Left lobe of liver (tissue), 2 donors: ENCODE results near the gene SCMH1. TPM values are rescaled to one million over a fixed set of nuclear protein-coding genes. Genes with fewer than 3 reads are reported as not detected.

ENCODE experiments used
- ATAC-seq: fragments of 200-7000 bp; cut with Tn5 transposase; one replicate; pipeline ENCODE4 v1.9.1; 2020; ENCODE audit warnings: mild to moderate bottlenecking, moderate library complexity
- DNase-seq: peaks from one replicate; pipeline ENCODE4 v3.0.0-alpha.2; 2020; ENCODE audit warnings: low spot score
- total RNA-seq: library from RNA; stranded (reverse); gene quantifications from one replicate; pipeline ENCODE4 v1.2.1, GENCODE V29; 2021
- donor health status: DM: no; HTN: no; CAD: no; lungs with moderate emphysema.
- donor health status: DM: no; HTN: yes; CAD: no.

Gene SCMH1
- total RNA-seq, 1 donor from 2014 or later, result 10.7 TPM

DNA sequence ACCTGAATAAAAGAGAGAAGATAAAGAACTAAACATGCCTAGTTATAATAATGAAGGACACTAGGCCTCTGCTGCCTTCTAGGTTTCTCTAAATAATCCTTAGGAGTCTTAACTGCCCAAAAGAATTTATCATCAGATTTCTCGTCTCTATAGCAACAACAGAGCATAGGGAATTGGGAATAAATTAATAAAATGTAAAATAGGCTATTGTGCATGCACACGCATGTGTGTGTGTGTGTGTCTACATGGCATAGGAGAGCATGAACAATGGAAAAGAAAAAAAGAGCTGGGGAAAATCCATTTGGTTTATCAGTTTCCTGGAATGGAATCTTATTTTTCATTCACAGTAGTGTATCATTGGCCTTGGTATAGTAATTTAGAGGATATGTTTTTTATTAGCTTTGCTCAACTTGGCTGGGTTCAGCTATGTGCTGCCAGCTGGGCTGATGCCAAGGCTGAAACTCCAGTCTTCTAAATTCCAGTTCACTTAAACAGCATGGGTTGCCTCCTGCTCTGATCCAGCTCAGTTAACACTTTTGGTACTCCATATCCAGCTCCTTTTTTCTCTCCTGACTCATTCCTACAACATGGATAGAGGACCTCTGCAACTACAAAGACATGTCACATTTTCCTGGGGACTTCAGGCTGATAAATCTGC lies 140.0 kb downstream of the SCMH1 start:
- DNase-seq, result peak; percentile 91
- ATAC-seq, result peak; percentile 96

DNA sequence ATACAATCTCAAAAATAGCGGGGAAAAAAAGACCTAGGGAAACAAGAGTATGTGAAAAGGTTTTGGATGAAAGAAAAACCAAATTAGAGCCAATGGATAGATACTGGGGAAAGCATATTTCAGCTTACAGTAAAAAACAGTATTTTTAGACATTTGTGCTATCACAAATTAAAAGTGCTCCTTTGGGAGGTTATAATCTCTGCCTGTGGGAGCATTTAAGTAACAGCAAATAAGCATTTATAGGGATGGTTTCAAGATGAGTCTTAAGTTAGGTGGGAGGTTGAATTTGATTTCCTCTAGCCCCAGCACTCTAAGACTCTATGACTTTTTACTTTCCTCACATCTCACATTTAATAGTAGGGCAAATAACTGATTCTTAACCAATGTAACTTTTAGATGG lies 141.0 kb downstream of the SCMH1 start:
- no peak for ATAC-seq
- DNase-seq, result no peak

DNA sequence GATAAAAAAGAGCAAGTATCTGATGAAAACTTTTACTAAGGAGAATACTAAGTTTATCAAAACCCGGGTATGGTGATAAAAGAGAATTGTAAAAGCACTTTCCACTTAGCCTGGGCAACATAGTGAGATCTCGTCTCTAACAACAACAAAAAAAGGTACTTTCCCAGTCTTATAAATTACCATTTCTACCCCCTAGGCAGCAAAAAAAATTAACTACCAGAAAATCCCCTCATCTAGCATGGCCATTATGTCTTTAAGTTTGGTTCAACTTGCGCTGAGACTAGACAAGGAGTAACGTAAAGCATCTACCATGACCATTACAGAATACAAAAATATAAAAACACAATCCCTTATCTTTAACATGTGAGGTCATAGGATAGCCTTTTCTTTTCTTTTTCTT lies 141.9 kb downstream of the SCMH1 start:
- no peak for DNase-seq
- no peak for ATAC-seq

DNA sequence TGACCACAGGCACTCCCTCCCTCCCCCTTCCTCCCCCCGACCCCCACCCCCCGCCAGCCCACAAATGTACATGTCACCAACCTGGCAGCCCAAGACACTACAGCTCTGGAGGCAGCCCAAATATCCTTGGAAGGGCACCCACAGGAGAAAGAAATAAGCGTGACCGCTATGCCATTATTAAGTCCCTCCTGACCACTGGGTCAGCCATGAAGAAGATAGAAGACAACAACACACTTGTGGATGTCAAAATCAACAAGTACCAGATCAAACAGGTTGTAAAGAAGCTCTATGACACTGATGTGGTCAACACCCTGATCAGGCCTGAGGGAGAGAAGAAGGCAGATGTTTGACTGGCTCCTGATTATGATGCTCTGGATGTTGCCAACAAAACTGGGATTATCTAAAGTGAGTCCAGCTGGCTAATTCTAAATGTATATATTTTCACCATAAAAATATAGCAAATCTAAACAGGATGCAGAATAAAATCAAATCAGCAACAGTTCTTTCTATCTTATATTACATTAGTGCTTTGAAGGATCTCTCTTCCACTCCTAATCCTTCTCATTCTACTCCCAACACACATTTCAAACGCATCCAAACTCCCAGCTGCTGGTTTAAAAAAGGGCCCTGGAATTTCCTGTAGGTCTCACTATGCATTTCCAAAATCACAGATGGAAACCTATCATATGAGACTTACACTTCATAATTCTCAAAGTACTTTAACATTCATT lies 143.2 kb downstream of the SCMH1 start:
- DNase-seq, result no peak
- ATAC-seq, result no peak

DNA sequence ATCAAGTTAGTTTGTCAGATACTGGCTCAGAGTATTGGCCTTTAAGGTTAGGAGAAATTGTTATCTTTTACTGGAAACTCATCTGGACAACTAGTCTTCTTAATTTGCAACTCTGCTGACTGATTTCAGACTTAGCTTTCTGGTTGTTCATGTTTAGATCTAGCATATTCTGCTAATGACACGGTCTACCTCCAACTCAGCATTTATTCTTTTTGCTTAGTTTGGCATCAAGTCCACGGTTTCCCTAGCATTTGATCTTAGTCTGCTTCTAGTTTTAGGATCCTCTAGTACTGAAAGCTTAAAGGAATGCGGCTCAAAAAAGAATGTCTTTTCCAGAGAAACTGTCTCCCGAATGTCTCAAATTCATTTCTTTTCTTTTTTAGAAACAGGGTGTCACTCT lies 145.0 kb downstream of the SCMH1 start:
- DNase-seq, result no peak

DNA sequence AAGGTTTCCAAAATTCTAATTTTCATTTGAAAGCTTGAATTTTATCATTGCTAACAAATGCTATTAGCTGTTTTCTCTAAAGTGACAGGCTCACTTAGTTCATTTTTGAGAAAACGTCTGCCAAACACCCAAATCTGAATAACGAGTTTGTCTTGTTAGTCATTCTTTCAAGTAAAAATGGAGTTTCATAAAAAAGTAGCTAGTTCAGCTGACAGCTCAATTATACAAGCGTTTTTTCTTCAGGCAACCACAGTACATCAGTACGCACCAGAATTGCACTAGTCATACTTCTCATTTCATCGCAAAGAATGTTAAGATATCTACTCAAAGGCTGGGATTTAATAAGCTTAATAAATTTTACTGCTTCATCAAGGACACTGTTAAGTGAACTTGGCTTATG lies 148.3 kb downstream of the SCMH1 start:
- no peak for ATAC-seq
- no peak for DNase-seq

More for the DNA sequence above, 145.0 kb downstream of the SCMH1 start:
- no peak for ATAC-seq

DNA sequence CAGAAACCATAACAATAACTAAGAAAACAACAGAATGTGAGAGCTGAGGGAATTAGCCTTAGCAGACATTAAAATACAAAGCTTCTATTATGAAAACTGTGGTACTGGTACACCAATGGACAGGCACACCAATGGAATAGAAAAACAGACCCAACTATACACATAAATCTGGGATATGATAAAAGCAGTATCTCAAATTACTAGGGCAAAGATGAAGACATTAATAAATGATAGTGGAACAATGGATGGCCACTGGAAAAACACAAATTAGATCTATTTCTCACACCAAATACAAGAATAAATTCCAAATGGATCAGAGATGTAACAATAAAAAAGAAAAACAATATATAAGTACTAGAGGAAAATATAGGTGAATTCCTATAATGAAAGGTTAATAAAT lies 155.2 kb downstream of the SCMH1 start:
- ATAC-seq (no peak), DNase-seq (no peak)

DNA sequence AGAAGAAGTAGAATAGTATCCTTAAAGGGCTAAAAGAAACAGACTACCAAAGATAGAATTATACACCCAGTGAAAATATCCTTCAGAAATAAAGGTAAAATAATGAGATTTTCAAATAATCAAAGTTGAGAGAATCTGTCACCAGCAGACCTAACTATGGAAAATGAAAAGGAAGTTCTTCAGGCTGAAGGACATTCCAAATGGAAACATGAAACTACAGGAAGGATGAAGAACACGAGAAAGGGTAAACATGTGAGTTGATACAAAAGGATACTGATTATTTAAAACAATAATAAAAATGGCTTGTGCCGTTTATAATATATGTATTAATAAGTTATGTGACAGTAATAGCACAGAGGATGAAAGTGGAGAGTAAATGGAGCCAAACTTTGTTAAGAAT lies 163.5 kb downstream of the SCMH1 start:
- ATAC-seq (no peak), DNase-seq (no peak)

DNA sequence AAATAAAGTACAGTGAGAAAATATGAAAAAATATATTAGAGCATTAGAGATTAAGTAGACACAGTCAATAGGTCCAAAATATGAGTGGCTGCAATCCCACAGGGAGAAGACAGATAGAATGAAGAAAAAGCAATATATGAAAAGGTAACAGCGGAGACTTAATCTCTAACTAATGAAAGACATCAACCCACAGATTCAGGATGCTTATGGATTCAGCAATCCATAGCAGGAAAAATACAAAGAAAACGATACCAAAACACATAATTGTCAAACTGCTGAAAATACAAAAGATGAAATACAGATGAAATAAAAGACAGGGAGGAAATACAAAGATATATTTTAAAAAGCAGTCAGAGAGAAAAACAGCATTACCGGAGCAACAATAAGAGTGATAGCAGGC lies 163.9 kb downstream of the SCMH1 start:
- DNase-seq, result no peak
- no peak for ATAC-seq

DNA sequence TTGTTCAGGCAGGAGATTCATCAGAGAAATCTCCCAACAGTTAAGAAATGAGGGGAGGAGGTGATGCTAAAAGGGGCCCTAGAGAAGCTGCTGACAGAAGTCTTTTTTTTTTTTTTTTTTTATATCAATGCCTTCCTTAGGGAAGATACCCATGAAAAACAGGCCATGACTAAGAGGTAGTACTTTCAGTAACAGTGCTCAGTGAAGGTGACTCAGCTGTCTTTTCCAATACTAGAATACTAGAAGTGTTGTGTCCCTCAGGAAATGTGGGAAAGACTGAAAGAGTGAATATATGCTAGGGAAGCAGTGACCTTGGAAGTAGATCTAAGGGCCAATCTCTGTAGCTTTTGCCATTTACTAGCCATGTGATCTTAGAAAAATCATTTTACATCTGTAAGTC lies 168.1 kb downstream of the SCMH1 start:
- DNase-seq (no peak), ATAC-seq (no peak)

DNA sequence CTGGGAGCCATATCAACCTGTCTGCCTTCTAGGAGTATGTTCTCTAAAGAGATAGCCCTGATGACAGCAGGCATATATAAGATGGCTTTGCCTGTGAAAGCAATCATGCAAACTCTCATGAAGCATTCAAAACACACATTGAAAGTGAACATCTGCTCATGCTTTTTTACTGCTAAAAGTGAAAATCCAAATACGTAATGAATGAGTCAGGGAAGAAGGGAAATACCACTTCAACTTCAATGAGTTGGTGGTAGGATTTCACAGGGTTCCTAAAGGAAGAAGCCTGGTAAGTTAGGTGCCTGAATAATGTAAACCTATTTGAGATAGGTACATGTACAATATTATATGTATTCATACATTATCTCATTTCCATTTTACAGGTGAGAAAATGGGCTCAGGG lies 170.1 kb downstream of the SCMH1 start:
- ATAC-seq (no peak), DNase-seq (no peak)

DNA sequence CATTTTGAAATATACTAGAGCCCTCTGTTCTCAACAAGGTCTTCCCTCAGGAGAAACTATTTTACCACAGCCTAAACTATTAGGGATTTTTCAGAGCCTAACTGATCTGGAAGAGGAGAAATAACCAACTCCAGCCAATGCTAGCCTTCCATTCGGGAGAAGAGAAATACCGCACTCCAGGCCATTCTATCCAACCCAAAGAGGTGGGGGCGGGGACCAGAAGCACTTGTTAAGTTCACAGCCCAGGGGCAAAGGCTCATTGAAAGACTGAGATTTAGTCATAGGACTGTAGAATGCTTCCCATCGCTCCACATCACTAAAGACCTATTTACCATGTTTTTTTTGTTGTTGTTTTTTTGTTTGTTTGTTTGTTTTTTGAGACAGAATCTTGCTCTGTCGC lies 185.2 kb downstream of the SCMH1 start:
- no peak for ATAC-seq
- DNase-seq, result no peak

DNA sequence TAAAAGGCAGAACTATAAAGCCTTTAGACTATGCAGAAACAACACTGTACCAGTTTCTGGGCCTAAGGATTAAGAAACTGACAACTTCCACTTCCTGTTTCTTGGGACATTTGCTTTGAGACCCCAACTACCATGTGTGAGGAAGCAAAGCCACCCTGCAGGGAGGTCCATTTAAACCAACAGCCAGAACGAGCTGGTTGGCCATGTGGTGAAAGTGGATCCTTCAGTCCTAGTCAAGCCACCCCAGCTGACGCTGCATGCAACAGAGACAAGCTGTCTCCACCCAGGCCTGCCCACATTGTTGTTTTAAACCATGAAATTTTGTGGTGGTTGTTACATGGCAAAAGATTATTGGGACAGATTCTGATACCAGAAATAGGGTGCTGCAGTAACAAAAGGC lies 188.8 kb downstream of the SCMH1 start:
- ATAC-seq (peak; percentile 40), DNase-seq (no peak)

DNA sequence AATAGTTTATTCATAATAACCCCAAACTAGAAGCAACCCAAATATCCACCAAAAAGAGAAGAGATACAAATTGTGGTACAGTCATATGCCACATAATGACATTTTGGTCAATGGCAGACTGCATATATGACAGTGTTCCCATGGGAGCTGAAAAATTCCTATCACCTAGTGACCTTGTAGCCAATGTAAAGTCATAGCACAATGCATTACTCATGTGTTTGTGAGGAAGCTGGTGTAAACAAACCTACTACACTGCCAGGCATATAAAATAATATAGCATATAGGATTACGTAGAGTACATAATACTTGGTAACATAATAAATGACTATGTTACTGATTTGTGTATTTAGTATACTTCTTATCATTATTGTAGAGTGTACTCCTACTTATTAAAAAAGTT lies 191.1 kb downstream of the SCMH1 start:
- ATAC-seq (no peak), DNase-seq (no peak)

DNA sequence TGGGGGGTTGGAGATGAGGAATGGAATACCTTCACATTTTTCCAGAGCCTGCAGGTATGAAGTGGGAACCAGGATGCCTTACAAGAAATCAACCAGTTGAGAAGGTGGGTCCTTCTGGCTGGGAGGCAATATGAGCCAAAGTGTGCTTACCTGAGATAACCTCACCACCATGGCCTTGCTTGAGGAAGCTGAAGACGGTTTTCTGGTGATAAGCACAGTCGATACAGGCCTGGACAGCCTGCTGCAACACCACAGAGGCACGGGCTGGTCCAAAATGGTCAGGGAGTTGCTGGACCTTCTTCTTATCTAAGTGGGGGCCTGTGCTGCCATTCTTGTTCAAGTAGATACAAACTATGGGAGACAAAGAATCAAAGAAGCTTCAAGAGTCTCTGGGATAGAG lies 193.6 kb downstream of the SCMH1 start:
- no peak for ATAC-seq
- DNase-seq, result no peak

DNA sequence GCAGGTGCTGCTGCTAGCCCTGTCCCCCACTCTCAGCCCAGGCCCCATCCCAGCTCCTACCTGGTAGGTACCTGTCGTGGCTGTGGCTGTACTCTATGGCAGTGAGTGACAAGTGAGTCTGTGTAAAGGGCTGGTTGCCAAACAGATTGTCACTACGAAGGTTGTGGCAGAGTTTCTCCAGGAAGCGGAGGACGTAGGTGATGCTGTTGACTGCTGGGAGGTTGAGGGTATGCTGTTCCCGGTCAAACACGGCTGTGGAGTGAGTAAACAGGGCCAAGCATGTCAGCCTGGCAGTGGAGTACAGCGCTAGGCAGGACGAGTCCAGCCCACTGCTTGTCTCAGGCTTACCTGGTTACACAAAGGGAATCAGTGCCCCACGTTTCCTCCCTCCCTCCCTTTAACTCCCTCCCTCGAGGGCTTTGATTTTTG lies 195.7 kb downstream of the SCMH1 start:
- DNase-seq (peak; percentile 53), ATAC-seq (peak; percentile 64)

DNA sequence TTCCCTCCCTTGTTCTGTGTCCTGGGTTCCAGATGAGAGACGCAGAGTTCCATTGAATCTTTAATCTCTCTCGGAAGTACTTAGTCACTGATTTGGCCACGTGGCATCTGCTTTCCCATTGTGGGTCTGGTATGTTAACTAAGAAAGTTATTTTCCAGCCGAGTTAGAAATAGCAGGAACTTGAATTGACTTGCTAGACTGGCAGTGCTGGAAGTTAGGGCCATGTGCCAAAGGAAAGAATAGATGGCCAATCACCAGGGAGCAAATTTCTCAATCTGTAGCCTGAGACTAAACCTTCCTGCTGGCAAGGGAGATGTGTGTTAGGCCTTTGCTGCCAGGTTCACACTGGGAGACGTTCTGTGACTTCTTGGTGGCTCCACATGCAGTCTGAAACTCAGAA lies 196.4 kb downstream of the SCMH1 start:
- DNase-seq, result peak; percentile 80

DNA sequence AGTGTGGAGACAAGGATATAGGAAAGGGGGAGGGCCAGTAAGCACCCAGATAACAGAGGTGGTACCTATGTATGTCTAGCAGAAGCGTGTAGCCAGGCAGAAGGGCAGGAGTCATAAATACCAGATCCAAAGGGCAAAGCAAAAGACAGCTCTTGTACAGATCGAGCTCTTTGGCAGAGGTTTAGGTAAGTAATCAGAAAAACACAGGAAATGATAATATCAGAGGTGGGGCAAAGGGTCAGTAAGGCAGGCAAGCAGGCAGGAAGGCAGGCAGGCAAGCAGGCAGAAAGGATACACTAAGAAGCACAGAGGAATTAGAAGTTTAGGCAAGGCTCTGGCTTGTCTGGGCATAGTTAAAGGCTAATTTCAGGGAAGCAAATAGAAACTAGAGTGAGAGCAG lies 197.9 kb downstream of the SCMH1 start:
- peak; percentile 70 for ATAC-seq
- no peak for DNase-seq

More for the DNA sequence above, 196.4 kb downstream of the SCMH1 start:
- ATAC-seq, result peak; percentile 69

DNA sequence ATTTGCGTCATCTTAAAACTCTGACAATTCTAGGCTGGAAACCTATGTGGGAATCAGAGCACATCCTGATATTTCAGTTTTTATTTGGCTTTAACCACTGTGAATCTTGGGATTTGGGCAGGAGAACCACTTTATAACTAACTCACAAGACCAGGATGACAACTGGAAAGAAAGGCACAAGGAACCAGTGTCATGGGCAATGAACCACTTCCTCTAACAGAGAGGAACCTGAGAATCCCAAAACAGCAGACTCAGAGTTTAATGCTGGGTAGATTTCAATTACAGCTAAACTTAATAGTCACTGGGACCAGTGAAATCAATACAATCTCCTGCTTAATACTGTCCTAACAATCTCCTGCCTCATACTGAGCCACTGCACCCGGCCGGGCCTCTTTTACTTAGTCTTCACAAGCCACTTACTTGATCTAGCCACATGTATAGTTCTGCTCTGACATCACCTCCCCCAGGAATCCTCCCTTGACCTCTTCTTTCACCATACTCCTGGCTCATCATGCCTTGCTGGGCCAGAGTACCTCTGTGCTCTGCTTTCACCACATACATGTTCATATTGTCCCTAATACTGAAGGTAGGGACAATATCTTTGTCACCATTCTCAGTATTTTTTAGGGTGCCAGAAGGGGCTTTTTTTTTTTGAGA lies 200.4 kb downstream of the SCMH1 start:
- ATAC-seq (peak; percentile 5), DNase-seq (no peak)

DNA sequence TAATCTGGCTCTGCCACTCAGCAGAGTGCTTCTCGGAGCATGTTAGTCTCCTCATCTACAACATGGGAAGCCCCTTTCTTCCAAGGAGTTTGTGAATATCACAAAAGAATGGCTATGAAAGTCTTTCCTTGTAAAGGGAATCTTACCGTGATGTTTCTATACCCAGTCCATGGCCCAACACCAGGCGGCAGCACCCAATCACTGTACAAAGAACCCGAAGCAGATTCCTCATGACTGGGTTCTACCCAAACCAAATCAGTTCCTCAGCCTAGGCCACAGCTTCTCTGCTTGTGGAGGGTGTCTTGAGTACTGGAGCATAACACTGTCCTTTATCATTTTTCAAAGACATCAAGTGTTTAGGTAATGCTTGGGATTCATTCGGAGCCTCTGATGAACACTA lies 204.0 kb downstream of the SCMH1 start:
- no peak for DNase-seq

DNA sequence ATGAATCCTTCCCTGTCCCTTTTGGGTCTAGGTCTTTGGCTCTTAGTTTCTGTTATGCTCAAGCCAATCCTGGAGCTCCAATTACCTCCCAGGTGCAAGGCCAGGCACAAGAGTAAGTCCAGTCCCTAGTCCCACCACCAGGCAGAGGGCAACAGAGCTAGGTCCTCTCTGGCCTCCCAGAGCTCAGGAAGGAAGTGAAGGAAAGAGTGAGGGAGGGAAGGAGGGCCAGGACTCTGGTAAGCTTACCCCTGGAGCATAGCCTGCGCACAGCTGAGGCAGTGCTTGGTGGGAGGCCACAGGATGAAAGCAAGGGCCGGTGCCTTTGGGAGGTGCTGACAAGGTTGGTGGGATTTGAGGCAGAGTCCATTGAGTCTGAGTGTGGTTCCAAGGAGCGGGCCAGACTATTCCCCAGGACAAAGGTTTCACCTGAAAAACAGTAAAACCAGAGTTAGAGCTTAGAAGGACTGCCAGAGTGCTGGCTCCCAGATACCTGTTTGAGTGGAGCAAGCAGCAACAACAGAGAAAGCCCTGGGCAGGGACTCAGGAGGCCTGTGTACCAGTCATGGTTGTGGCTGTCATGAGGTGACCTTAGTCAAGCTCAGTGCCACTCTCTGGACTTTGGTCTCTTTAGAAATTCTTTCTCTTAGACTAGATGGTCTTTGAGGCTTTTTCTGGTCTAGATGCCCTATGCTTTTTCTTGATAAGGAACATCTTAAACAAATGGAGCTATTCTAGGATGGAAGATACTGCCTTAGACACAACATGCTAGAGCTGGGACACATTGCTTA lies 204.8 kb downstream of the SCMH1 start:
- DNase-seq, result no peak
- peak; percentile 82 for ATAC-seq

More for the DNA sequence above, 204.0 kb downstream of the SCMH1 start:
- ATAC-seq, result peak; percentile 21
